ENCODE results near the gene IKBKG. TPM values are rescaled to one million over a fixed set of nuclear protein-coding genes. Genes with fewer than 3 reads are reported as not detected.
A peak's percentile ranks its signal among the peaks of the same experiment; 100 is the strongest.

The IKBKG gene
- total and polyA plus RNA-seq, 2 of the 13 experiments (the other 11 are each of a cell fraction or from before 2014, with no cell fraction given), result 30.6 to 44.3 TPM

- TF ChIP-seq AKNA (CRISPR knock-in tag; IDR thresholded peaks at IDR 0.05; ENCODE audit: borderline replicate concordance) (no peak), FOXA3 (CRISPR knock-in tag; IDR thresholded peaks at IDR 0.05) (peak; percentile 70), AGO2 (optimal IDR thresholded peaks at IDR 0.05; ENCODE audit: low read depth, low read length) (peak; percentile 66), ZNF556 (CRISPR knock-in tag; IDR thresholded peaks at IDR 0.05; ENCODE audit: borderline replicate concordance) (no peak), MAFG (CRISPR knock-in tag; IDR thresholded peaks at IDR 0.05) (peak; percentile 57; the same call in 1 of the 2 replicates), ZXDC (CRISPR knock-in tag; IDR thresholded peaks at IDR 0.05) (no peak), ZBTB37 (CRISPR knock-in tag; IDR thresholded peaks at IDR 0.05) (peak; percentile 30; the same call in 1 of the 2 replicates), ZFP36 (IDR thresholded peaks at IDR 0.05; ENCODE audit: borderline replicate concordance, low read depth, low read length, partially characterized antibody) (no peak), HDAC1 (CRISPR knock-in tag; IDR thresholded peaks at IDR 0.05) (peak; percentile 52), ZNF331 (CRISPR knock-in tag; IDR thresholded peaks at IDR 0.05) (peak; percentile 51; the same call in 1 of the 2 replicates), ZNF431 (CRISPR knock-in tag; IDR thresholded peaks at IDR 0.05; ENCODE audit: borderline replicate concordance, low read depth) (peak; percentile 76; the same call in 1 of the 2 replicates), ARID5B (CRISPR knock-in tag; IDR thresholded peaks at IDR 0.05) (peak; percentile 69)
Observed at GRCh38 chrX:154540897-154541535, 6.4 kb upstream of the IKBKG start (continued).
